Stomach (tissue), 4 donors: ENCODE data around the gene SLC16A10.

ENCODE experiments used
- POLR2A ChIP-seq, 4 donors: fragments of 450-650 bp; IDR thresholded peaks; one replicate each; pipeline ENCODE4 v1.6.1; 2016; ENCODE audit warnings: antibody characterized with exemption in 4 of 4, control low read depth in 2 of 4, mild to moderate bottlenecking in 1 of 4, moderate library complexity in 1 of 4
- POLR2AphosphoS5 ChIP-seq, 3 donors: sonication (generic); formaldehyde crosslinking; IDR thresholded peaks; one replicate each; pipeline ENCODE4 v1.6.1; 2016; ENCODE audit warnings: antibody characterized with exemption in 3 of 3
- TF ChIP-seq, protein P1 (sequence below), 7 experiments: fragments of 450-650 bp in 4 of 7; fragments of 200-600 bp in 3 of 7; sonication (generic) in 3 of 7; IDR thresholded peaks; one replicate each; pipeline ENCODE4 v1.5.1; 2016 to 2019; ENCODE audit warnings: antibody characterized with exemption in 7 of 7, control low read depth in 2 of 7, mild to moderate bottlenecking in 1 of 7

DNA sequence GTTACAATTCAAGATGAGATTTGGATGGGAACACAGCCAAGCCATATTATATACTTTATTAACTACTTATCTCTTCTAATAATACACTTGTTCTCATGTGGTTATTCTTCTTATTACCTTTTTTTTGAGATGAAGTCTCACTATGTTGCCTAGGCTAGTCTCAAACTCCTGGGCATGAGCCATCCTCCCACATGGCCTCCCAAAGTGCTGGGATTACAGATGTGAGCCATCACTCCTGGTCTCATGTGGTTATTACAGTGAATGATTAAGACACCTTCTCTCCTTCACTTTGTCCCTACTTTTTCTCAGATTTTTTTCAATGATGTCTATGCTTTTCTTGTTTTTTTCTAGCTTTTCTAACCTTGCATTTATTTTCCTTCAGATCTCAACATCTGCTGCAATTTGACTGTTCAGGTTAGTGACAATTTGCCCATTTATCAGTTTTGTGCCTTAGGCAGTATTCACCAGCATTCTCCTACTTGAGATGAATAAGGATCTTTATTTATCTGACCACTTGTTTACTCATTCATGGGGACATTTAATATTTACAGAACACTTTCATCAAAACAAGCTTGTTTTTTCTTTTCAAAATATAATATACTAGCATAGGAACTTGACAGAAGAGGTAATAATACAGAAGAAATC is 105.7 kb downstream of the SLC16A10 start:
- TF ChIP-seq POLR2AphosphoS5 (IDR thresholded peaks at IDR 0.05) (no peak), POLR2A (IDR thresholded peaks at IDR 0.05) (no peak)
- TF ChIP-seq, protein P1, sequence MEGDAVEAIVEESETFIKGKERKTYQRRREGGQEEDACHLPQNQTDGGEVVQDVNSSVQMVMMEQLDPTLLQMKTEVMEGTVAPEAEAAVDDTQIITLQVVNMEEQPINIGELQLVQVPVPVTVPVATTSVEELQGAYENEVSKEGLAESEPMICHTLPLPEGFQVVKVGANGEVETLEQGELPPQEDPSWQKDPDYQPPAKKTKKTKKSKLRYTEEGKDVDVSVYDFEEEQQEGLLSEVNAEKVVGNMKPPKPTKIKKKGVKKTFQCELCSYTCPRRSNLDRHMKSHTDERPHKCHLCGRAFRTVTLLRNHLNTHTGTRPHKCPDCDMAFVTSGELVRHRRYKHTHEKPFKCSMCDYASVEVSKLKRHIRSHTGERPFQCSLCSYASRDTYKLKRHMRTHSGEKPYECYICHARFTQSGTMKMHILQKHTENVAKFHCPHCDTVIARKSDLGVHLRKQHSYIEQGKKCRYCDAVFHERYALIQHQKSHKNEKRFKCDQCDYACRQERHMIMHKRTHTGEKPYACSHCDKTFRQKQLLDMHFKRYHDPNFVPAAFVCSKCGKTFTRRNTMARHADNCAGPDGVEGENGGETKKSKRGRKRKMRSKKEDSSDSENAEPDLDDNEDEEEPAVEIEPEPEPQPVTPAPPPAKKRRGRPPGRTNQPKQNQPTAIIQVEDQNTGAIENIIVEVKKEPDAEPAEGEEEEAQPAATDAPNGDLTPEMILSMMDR (IDR thresholded peaks at IDR 0.05): no peak
